Heart left ventricle (tissue), 16 donors: ENCODE results near the gene TMEM106C. TPM values are rescaled to one million over a fixed set of nuclear protein-coding genes. Genes with fewer than 3 reads are reported as not detected.

Experiments used
- ATAC-seq, 4 donors: fragments of 200-7000 bp; cut with Tn5 transposase; one replicate each; pipeline ENCODE4 v1.9.1; 2020 to 2022; ENCODE audit warnings: moderate library complexity in 4 of 4, mild to moderate bottlenecking in 3 of 4, moderate number of reproducible peaks in 1 of 4
- DNase-seq, 5 donors: peaks; one replicate each; pipeline ENCODE4 v3.0.0-alpha.2; 2020
- H3K27ac ChIP-seq, 12 donors: fragments of 200-600 bp; sonication (generic) in 4 of 12; one replicate each; pipeline versions ENCODE4 v1.5.0 to v1.8.0; 2016 to 2022; ENCODE audit warnings: mild to moderate bottlenecking in 2 of 12
- H3K27me3 ChIP-seq, 9 donors: fragments of 200-600 bp; sonication (generic) in 2 of 9; one replicate each; pipeline versions ENCODE4 v1.5.1 to v1.8.0; 2016 to 2022; ENCODE audit warnings: mild to moderate bottlenecking in 3 of 9
- H3K36me3 ChIP-seq, 9 donors: fragments of 200-600 bp; sonication (generic) in 2 of 9; one replicate each; pipeline versions ENCODE4 v1.5.0 to v1.8.0; 2018 to 2022; ENCODE audit warnings: mild to moderate bottlenecking in 2 of 9
- H3K4me1 ChIP-seq, 12 donors: fragments of 200-600 bp; sonication (generic) in 4 of 12; one replicate each; pipeline versions ENCODE4 v1.5.0 to v1.8.0; 2016 to 2022; ENCODE audit warnings: mild to moderate bottlenecking in 3 of 12
- H3K4me3 ChIP-seq, 12 donors: fragments of 200-600 bp; sonication (generic) in 4 of 12; one replicate each; pipeline versions ENCODE4 v1.5.0 to v1.8.0; 2017 to 2022; ENCODE audit warnings: mild to moderate bottlenecking in 9 of 12, moderate library complexity in 4 of 12
- H3K9me3 ChIP-seq, 12 donors: fragments of 200-600 bp; sonication (generic) in 4 of 12; one replicate each; pipeline versions ENCODE4 v1.5.0 to v1.8.0; 2016 to 2022; ENCODE audit warnings: mild to moderate bottlenecking in 1 of 12
- CTCF ChIP-seq, 12 donors: fragments of 200-600 bp; sonication (generic) in 4 of 12; IDR thresholded peaks; one replicate each; pipeline versions ENCODE4 v1.5.0 to v1.8.0; 2018 to 2022; ENCODE audit warnings: antibody characterized with exemption in 12 of 12, mild to moderate bottlenecking in 5 of 12
- POLR2A ChIP-seq, 2 donors: fragments of 450-650 bp; IDR thresholded peaks; one replicate each; pipeline ENCODE4 v1.6.1; 2017; ENCODE audit warnings: antibody characterized with exemption in 2 of 2, mild to moderate bottlenecking in 2 of 2, moderate library complexity in 2 of 2
- WGBS, 4 donors: extraction: QIAGEN DNeasy Blood & Tissue Kit in 2 of 4; methylation state at CpG; one replicate each; pipeline versions ENCODE4 v1.1.5 to v1.1.7; 2013 to 2018; 5-methylcytosine and 5-hydroxymethylcytosine counted together
- intact Hi-C, 10 donors: fragments of 100-400 bp; cut with DNase I; formaldehyde crosslinking; loops; one replicate each; pipeline versions ENCODE4 v1.11.1 to v1.14.2; 2022
- polyA plus RNA-seq, 2 donors: library from polyadenylated mRNA; stranded (reverse); fragments of 200-250 nt; gene quantifications; one replicate each; pipeline ENCODE4 v1.2.3, GENCODE V29; 2013
- total RNA-seq, 9 donors: library from RNA; depleted of rRNA in 2 of 9; stranded (reverse); fragments of >200 nt in 2 of 9; fragmentation: NEBNext Ultra II Directional in 3 of 9; extraction: Animal tissue kit (Norgen Biotek cat#: 25700) in 3 of 9; gene quantifications; one replicate each; pipeline versions ENCODE4 v1.1.0 to v1.2.4, GENCODE V29; 2016 to 2023
- donor health status: ischemic (EF 13 %, LVEDD 7.1; RV severe dilation, severe dysfunction).
- donor health status: healthy with polysubstance abuse.
- donor health status: DM: no; HTN: yes; CAD: no.
- donor health status: DM: no; HTN: no; CAD: no.
- donor health status: ischemic (EF 25% LVEDD 6.9; RV normal size, moderate dysfunction).
- donor health status: ischemic (EF 25% LVEDD 5.7; RV mildly dilated, moderate dysfunction).
- donor health status: healthy.
- donor health status: DM: yes; HTN: yes; CAD: no.
- donor health status: ischemic (EF 35%, LVEDD 5.7; RV mildly dilated, moderate dysfunction).
- donor health status: nonischemic (EF 11% LVEDD 7.7; RV severe dilation, severe dysfunction).
- donor health status: DM: yes; HTN: yes; CAD: no.
- donor health status: PGD.
- donor health status: ischemic (EF 29% LVEDD 5.4; RV normal size, mild dysfunction).
- donor health status: nonischemic (EF 23%, LVEDD 6.1; RV moderate dilation, normal function).

The TMEM106C gene
- total and polyA plus RNA-seq, 11 donors, result 23.0 to 66.6 (median 50.0) TPM

GRCh38 chr12:47986832-47987231 is 23.4 kb downstream of the TMEM106C start:
- WGBS, 4 donors, result 94 to 98% (median 96%) methylated on average over 5 of the region's 5 CpGs
- Histone ChIP-seq H3K4me3 (no peak overlapping the region), H3K27ac (no peak overlapping the region), H3K9me3 (no peaks in the 10 kb centered on the region), H3K4me1 (peaks cover 0 to 6% (median 0%) of the 10 kb centered on the region in 12 donors), H3K36me3 (no peaks in the 10 kb centered on the region), H3K27me3 (no peaks in the 10 kb centered on the region)
- no peak for TF ChIP-seq CTCF (IDR thresholded peaks at IDR 0.05)
- TF ChIP-seq POLR2A (IDR thresholded peaks at IDR 0.05), result no peak
- DNase-seq, result no peak
- no peak for ATAC-seq
- intact Hi-C loops, result no loop called here

GRCh38 chr12:47987411-47988072 is 24.1 kb downstream of the TMEM106C start:
- no peak overlapping the region for H3K27ac ChIP-seq
- 85 to 88% (median 86%) methylated on average over 14 of the region's 14 CpGs for WGBS, 4 donors
- peak in 2 of 4 donors; percentile 27 to 55 for ATAC-seq

GRCh38 chr12:47988073-47989022 is 25.0 kb downstream of the TMEM106C start:
- Histone ChIP-seq H3K27ac (no peak overlapping the region), H3K9me3 (no peaks in the 10 kb centered on the region), H3K4me3 (no peak overlapping the region), H3K4me1 (peaks cover 0 to 6% (median 0%) of the 10 kb centered on the region in 12 donors), H3K27me3 (no peaks in the 10 kb centered on the region), H3K36me3 (no peaks in the 10 kb centered on the region)
- no peak for DNase-seq
- TF ChIP-seq POLR2A (IDR thresholded peaks at IDR 0.05) (no peak), CTCF (IDR thresholded peaks at IDR 0.05) (no peak)
- 70 to 78% (median 74%) methylated on average over 15 of the region's 15 CpGs for WGBS, 4 donors
- ATAC-seq, result peak in 2 of 4 donors; percentile 53 to 60
- intact Hi-C loops, result no loop called here

More at GRCh38 chr12:47987411-47988072, 24.1 kb downstream of the TMEM106C start:
- intact Hi-C loops, result no loop called here
- H3K4me1 ChIP-seq, result peaks cover 0 to 6% (median 0%) of the 10 kb centered on the region in 12 donors
- DNase-seq, result no peak
- no peak overlapping the region for H3K4me3 ChIP-seq
- H3K9me3 ChIP-seq, result no peaks in the 10 kb centered on the region
- no peaks in the 10 kb centered on the region for H3K36me3 ChIP-seq
- no peaks in the 10 kb centered on the region for H3K27me3 ChIP-seq
- no peak for TF ChIP-seq CTCF (IDR thresholded peaks at IDR 0.05)

- Histone ChIP-seq H3K4me3 (no peak overlapping the region), H3K27ac (no peak overlapping the region), H3K27me3 (no peaks in the 10 kb centered on the region), H3K9me3 (no peaks in the 10 kb centered on the region), H3K36me3 (no peaks in the 10 kb centered on the region), H3K4me1 (peaks cover 0 to 6% (median 0%) of the 10 kb centered on the region in 12 donors)
- WGBS, 4 donors, result 91 to 95% (median 94%) methylated on average over 8 of the region's 8 CpGs
- DNase-seq (no peak), ATAC-seq (no peak)
- TF ChIP-seq POLR2A (IDR thresholded peaks at IDR 0.05) (no peak), CTCF (IDR thresholded peaks at IDR 0.05) (no peak)
- intact Hi-C loops, result no loop called here
Measured at GRCh38 chr12:47989023-47989417, 25.6 kb downstream of the TMEM106C start.
